B cell (primary cell): ENCODE results near the gene TMEFF1. TPM values are rescaled to one million over a fixed set of nuclear protein-coding genes. Genes with fewer than 3 reads are reported as not detected.

ENCODE experiments used
- ATAC-seq: fragments of 200-7000 bp; cut with Tn5 transposase; one replicate; pipeline ENCODE4 v1.10.0; 2021; ENCODE audit warnings: low read depth, mild to moderate bottlenecking, moderate number of reproducible peaks, moderate library complexity
- CTCF ChIA-PET: fragments of 350-600 bp; sonication (Branson Sonifier 250); formaldehyde crosslinking; loops from one replicate; lab custom pipeline; 2021; ENCODE audit warnings: antibody characterized with exemption, inconsistent platforms; lab: Charles Lee
- POLR2A ChIA-PET: fragments of 350-600 bp; sonication (Branson Sonifier 250); formaldehyde crosslinking; loops from one replicate; lab custom pipeline; 2021; ENCODE audit warnings: antibody characterized with exemption; lab: Charles Lee
- DNase-seq: peaks from one replicate; pipeline ENCODE4 v3.0.0; 2013
- H2AFZ ChIP-seq: 2 replicates; pipeline ENCODE4 v1.6.1; 2012; ENCODE audit warnings: mild to moderate bottlenecking, low read depth, low read length; ENCODE audit not compliant: insufficient read depth, poor library complexity, severe bottlenecking
- H3K27ac ChIP-seq, 2 donors: 1 replicate in 1 of 2; 2 replicates in 1 of 2; pipeline ENCODE4 v1.5.1; 2012 to 2013; ENCODE audit warnings: low read length in 2 of 2, mild to moderate bottlenecking in 2 of 2, moderate library complexity in 1 of 2
- H3K27me3 ChIP-seq, 4 experiments: fragments of 200-600 bp in 1 of 4; sonication (generic) in 1 of 4; replicated peaks in 1 of 4; 1 replicate in 2 of 4; 2 replicates in 2 of 4; pipeline versions ENCODE4 v1.6.1 to v1.7.0; 2013 to 2016; ENCODE audit warnings: low read length in 3 of 4, mild to moderate bottlenecking in 2 of 4, mixed read lengths in 1 of 4, moderate library complexity in 1 of 4; ENCODE audit not compliant: insufficient read depth in 4 of 4, control insufficient read depth in 3 of 4; ENCODE audit errors: control extremely low read depth in 1 of 4
- H3K36me3 ChIP-seq, 2 experiments: replicated peaks in 1 of 2; 1 replicate in 1 of 2; 2 replicates in 1 of 2; pipeline versions ENCODE4 v1.6.1 to v1.7.1; 2013; ENCODE audit warnings: low read length in 1 of 2; ENCODE audit not compliant: insufficient read depth in 2 of 2, control insufficient read depth in 1 of 2; ENCODE audit errors: control extremely low read depth in 1 of 2, extremely low read depth in 1 of 2
- H3K4me1 ChIP-seq, 2 donors: fragments of 200-600 bp in 1 of 2; sonication (generic) in 1 of 2; 1 replicate in 1 of 2; 2 replicates in 1 of 2; pipeline versions ENCODE4 v1.5.1 to v1.6.1; 2013 to 2017; ENCODE audit warnings: low read length in 2 of 2; ENCODE audit not compliant: control insufficient read depth in 2 of 2, insufficient read depth in 2 of 2
- H3K4me2 ChIP-seq: replicated peaks from 2 replicates; pipeline ENCODE3; 2012; ENCODE audit warnings: mild to moderate bottlenecking, low read depth, low read length; ENCODE audit not compliant: poor library complexity, severe bottlenecking
- H3K4me3 ChIP-seq, 5 experiments: fragments of 200-600 bp in 1 of 5; sonication (generic) in 1 of 5; 1 replicate in 3 of 5; 2 replicates in 2 of 5; pipeline versions ENCODE4 v1.5.1 to v1.7.0; 2011 to 2016; ENCODE audit warnings: low read length in 4 of 5, mild to moderate bottlenecking in 4 of 5, low read depth in 2 of 5, control low read depth in 1 of 5, moderate library complexity in 1 of 5; ENCODE audit not compliant: insufficient read depth in 1 of 5; ENCODE audit errors: control extremely low read depth in 1 of 5, extremely low read depth in 1 of 5
- H3K79me2 ChIP-seq: fragments of 200-600 bp; sonication (generic); one replicate; pipeline ENCODE4 v1.6.0; 2016; ENCODE audit warnings: low read length; ENCODE audit not compliant: control insufficient read depth, insufficient read depth
- H3K9ac ChIP-seq: fragments of 200-600 bp; sonication (generic); 2 replicates; pipeline ENCODE4 v1.6.1; 2017; ENCODE audit warnings: mild to moderate bottlenecking, low read length, moderate library complexity
- H3K9me3 ChIP-seq, 3 donors: one replicate each; pipeline versions ENCODE4 v1.6.1 to v1.7.1; 2013; ENCODE audit warnings: low read length in 2 of 3; ENCODE audit not compliant: control insufficient read depth in 2 of 3, insufficient read depth in 1 of 3; ENCODE audit errors: control extremely low read depth in 1 of 3
- H4K20me1 ChIP-seq: 2 replicates; pipeline ENCODE4 v1.6.0; 2012; ENCODE audit warnings: mild to moderate bottlenecking, low read length; ENCODE audit not compliant: insufficient read depth, control insufficient read depth, poor library complexity, severe bottlenecking
- H3K27ac Mint-ChIP-seq: one replicate; pipeline ENCODE4 v1.8.0; 2021; ENCODE audit warnings: mixed read lengths
- H3K27me3 Mint-ChIP-seq: one replicate; pipeline ENCODE4 v1.8.0; 2021; ENCODE audit warnings: mixed read lengths
- H3K4me1 Mint-ChIP-seq: one replicate; pipeline ENCODE4 v1.8.0; 2021; ENCODE audit warnings: mixed read lengths
- H3K4me3 Mint-ChIP-seq: one replicate; pipeline ENCODE4 v1.8.0; 2021; ENCODE audit warnings: mixed read lengths
- H3K9me3 Mint-ChIP-seq: one replicate; pipeline ENCODE4 v1.8.0; 2022; ENCODE audit warnings: mixed read lengths; ENCODE audit not compliant: insufficient read depth
- CTCF ChIP-seq: fragments of 200-600 bp; IDR thresholded peaks from one replicate; pipeline ENCODE4 v1.8.0; 2022; ENCODE audit warnings: antibody characterized with exemption, mild to moderate bottlenecking
- EZH2 ChIP-seq: IDR thresholded peaks from 2 replicates; pipeline ENCODE4 v1.6.1; 2012; ENCODE audit warnings: borderline replicate concordance, low read depth, mild to moderate bottlenecking, moderate library complexity, low read length; ENCODE audit not compliant: insufficient read depth, poor library complexity, severe bottlenecking
- WGBS: methylation state at CpG from one replicate; pipeline ENCODE4 v1.1.5; 2013; ENCODE audit warnings: missing lambda C conversion rate; ENCODE audit not compliant: insufficient coverage; 5-methylcytosine and 5-hydroxymethylcytosine counted together
- intact Hi-C: fragments of 100-400 bp; cut with micrococcal nuclease; formaldehyde crosslinking; loops from one replicate; pipeline ENCODE4 v1.10.0; 2022
- polyA plus RNA-seq: library from polyadenylated mRNA; depleted of rRNA; stranded (reverse); fragments of >200 nt; gene quantifications from 2 replicates; pipeline ENCODE4 v1.2.3, GENCODE V29; 2012
- total RNA-seq, 2 donors: library from RNA; stranded (reverse); fragments of 120-200 nt in 1 of 2; gene quantifications; 1 replicate in 1 of 2; 2 replicates in 1 of 2; pipeline versions ENCODE4 v1.2.3 to v1.2.4, GENCODE V29; 2013 to 2022

The TMEFF1 gene
- total and polyA plus RNA-seq, 2 donors (not counting 1 experiment from before 2014, with no cell fraction given), result not detected

- Mint-ChIP-seq H3K4me3 (no peak overlapping the region), H3K4me1 (no peaks in the 10 kb centered on the region), H3K9me3 (peaks cover 2% of the 10 kb centered on the region), H3K27ac (no peak overlapping the region), H3K27me3 (peaks cover 33% of the 10 kb centered on the region)
- Histone ChIP-seq H3K4me2 (no peak overlapping the region), H3K4me1 (no peaks in the 10 kb centered on the region), H3K4me3 (no peak overlapping the region), H3K36me3 (no peaks in the 10 kb centered on the region), H3K27ac (no peak overlapping the region), H4K20me1 (no peaks in the 10 kb centered on the region), H3K79me2 (no peaks in the 10 kb centered on the region), H3K27me3 (peaks cover 0 to 3% (median 1%) of the 10 kb centered on the region in 4 experiments), H3K9me3 (peaks cover 0 to 3% (median 0%) of the 10 kb centered on the region in 3 donors), H3K9ac (no peak overlapping the region), H2AFZ (no peak overlapping the region)
- WGBS, result no CpG with 5 or more reads among the region's 2 CpGs
- intact Hi-C loops, result no loop called here
- DNase-seq (no peak), ATAC-seq (no peak)
- CTCF ChIA-PET, result no interaction called here
- POLR2A ChIA-PET, result no interaction called here
- no peak for TF ChIP-seq CTCF
- no peak for TF ChIP-seq EZH2
These were observed 6.9 kb downstream of the TMEFF1 start for GRCh38 chr9:100479820-100480219.

GRCh38 chr9:100485196-100485595 lies 12.2 kb downstream of the TMEFF1 start:
- no peaks in the 10 kb centered on the region for H3K27me3 ChIP-seq
- Mint-ChIP-seq H3K9me3 (peaks cover 4% of the 10 kb centered on the region), H3K4me1 (no peaks in the 10 kb centered on the region), H3K4me3 (no peak overlapping the region), H3K27me3 (peaks cover 18% of the 10 kb centered on the region), H3K27ac (no peak overlapping the region)
- H2AFZ ChIP-seq, result no peak overlapping the region
- TF ChIP-seq EZH2, result no peak
- TF ChIP-seq CTCF, result no peak
- DNase-seq (no peak), ATAC-seq (no peak)
- no peaks in the 10 kb centered on the region for H3K79me2 ChIP-seq
- ChIA-PET POLR2A (no interaction called here), CTCF (no interaction called here)
- no CpG with 5 or more reads among the region's 1 CpG for WGBS
- no peaks in the 10 kb centered on the region for H3K4me1 ChIP-seq
- no peak overlapping the region for H3K4me3 ChIP-seq
- no peaks in the 10 kb centered on the region for H3K36me3 ChIP-seq
- no peak overlapping the region for H3K4me2 ChIP-seq
- no peaks in the 10 kb centered on the region for H3K9me3 ChIP-seq
- H4K20me1 ChIP-seq, result no peaks in the 10 kb centered on the region
- H3K9ac ChIP-seq, result no peak overlapping the region
- no peak overlapping the region for H3K27ac ChIP-seq
- intact Hi-C loops, result no loop called here
